CD14-positive monocyte (primary cell): Measurements from ENCODE around the gene CDCP2. TPM values are rescaled to one million over a fixed set of nuclear protein-coding genes. Genes with fewer than 3 reads are reported as not detected.

Source experiments
- DNase-seq, 3 donors: peaks; one replicate each; pipeline ENCODE4 v3.0.0-alpha.2; 2011 to 2022
- H2AFZ ChIP-seq: 2 replicates; pipeline ENCODE4 v1.6.0; 2012; ENCODE audit warnings: mild to moderate bottlenecking, low read depth, low read length, inconsistent platforms; ENCODE audit not compliant: insufficient read depth, poor library complexity, severe bottlenecking
- H3K27ac ChIP-seq, 2 donors: 1 replicate in 1 of 2; 2 replicates in 1 of 2; pipeline ENCODE4 v1.5.1; 2012 to 2013; ENCODE audit warnings: low read length in 2 of 2, control low read depth in 1 of 2, inconsistent platforms in 1 of 2, low read depth in 1 of 2, mild to moderate bottlenecking in 1 of 2
- H3K27me3 ChIP-seq, 2 donors: one replicate each; pipeline versions ENCODE4 v1.6.0 to v1.6.1; 2011 to 2013; ENCODE audit warnings: low read length in 2 of 2; ENCODE audit not compliant: control insufficient read depth in 2 of 2, insufficient read depth in 2 of 2
- H3K36me3 ChIP-seq, 2 donors: replicated peaks in 1 of 2; 1 replicate in 1 of 2; 2 replicates in 1 of 2; pipeline versions ENCODE4 v1.5.1 to v1.6.1; 2012 to 2013; ENCODE audit warnings: low read length in 2 of 2, control low read depth in 1 of 2, inconsistent platforms in 1 of 2, mild to moderate bottlenecking in 1 of 2; ENCODE audit not compliant: insufficient read depth in 2 of 2, control insufficient read depth in 1 of 2
- H3K4me1 ChIP-seq, 2 donors: 1 replicate in 1 of 2; 2 replicates in 1 of 2; pipeline versions ENCODE4 v1.5.1 to v1.6.1; 2012 to 2013; ENCODE audit warnings: low read length in 2 of 2, control low read depth in 1 of 2, inconsistent platforms in 1 of 2, mild to moderate bottlenecking in 1 of 2, moderate library complexity in 1 of 2; ENCODE audit not compliant: insufficient read depth in 2 of 2, control insufficient read depth in 1 of 2
- H3K4me2 ChIP-seq: replicated peaks from 2 replicates; pipeline ENCODE3; 2012; ENCODE audit warnings: low read length, moderate library complexity, mild to moderate bottlenecking; ENCODE audit not compliant: poor library complexity, severe bottlenecking; ENCODE audit errors: extremely low read depth
- H3K4me3 ChIP-seq, 3 experiments: fragments of 200-600 bp in 1 of 3; sonication (generic) in 1 of 3; replicated peaks in 1 of 3; 1 replicate in 2 of 3; 2 replicates in 1 of 3; pipeline ENCODE4 v1.5.1; 2011 to 2013; ENCODE audit warnings: low read length in 3 of 3, mild to moderate bottlenecking in 3 of 3, control low read depth in 2 of 3, low read depth in 2 of 3, inconsistent platforms in 1 of 3, moderate library complexity in 1 of 3
- H3K79me2 ChIP-seq: 2 replicates; pipeline ENCODE4 v1.6.0; 2012; ENCODE audit warnings: mild to moderate bottlenecking, control low read depth, inconsistent platforms, low read length, moderate library complexity; ENCODE audit not compliant: insufficient read depth
- H3K9ac ChIP-seq: 2 replicates; pipeline ENCODE4 v1.6.0; 2017; ENCODE audit warnings: low read length, mild to moderate bottlenecking; ENCODE audit not compliant: insufficient read depth, poor library complexity, severe bottlenecking
- H3K9me3 ChIP-seq, 2 donors: replicated peaks in 1 of 2; 1 replicate in 1 of 2; 2 replicates in 1 of 2; pipeline versions ENCODE4 v1.5.1 to v1.6.1; 2012 to 2013; ENCODE audit warnings: low read length in 2 of 2, control low read depth in 1 of 2; ENCODE audit not compliant: control insufficient read depth in 1 of 2, insufficient read depth in 1 of 2
- H4K20me1 ChIP-seq: 2 replicates; pipeline ENCODE4 v1.6.0; 2012; ENCODE audit warnings: mild to moderate bottlenecking, low read length, control low read depth, moderate library complexity; ENCODE audit not compliant: insufficient read depth
- H3K27ac Mint-ChIP-seq, 7 donors: one replicate each; pipeline ENCODE4 v1.8.0; 2020; ENCODE audit warnings: mild to moderate bottlenecking in 7 of 7, mixed read lengths in 7 of 7, moderate library complexity in 6 of 7, inconsistent platforms in 2 of 7
- H3K27me3 Mint-ChIP-seq, 3 donors: one replicate each; pipeline ENCODE4 v1.8.0; 2021 to 2022; ENCODE audit warnings: low read depth in 3 of 3, mild to moderate bottlenecking in 3 of 3, mixed read lengths in 3 of 3, moderate library complexity in 3 of 3, inconsistent platforms in 1 of 3
- H3K36me3 Mint-ChIP-seq, 2 donors: one replicate each; pipeline ENCODE4 v1.8.0; 2020; ENCODE audit warnings: mixed read lengths in 2 of 2, inconsistent platforms in 1 of 2, mild to moderate bottlenecking in 1 of 2
- H3K4me1 Mint-ChIP-seq: one replicate; pipeline ENCODE4 v1.8.0; 2020; ENCODE audit warnings: mild to moderate bottlenecking, mixed read lengths
- H3K4me3 Mint-ChIP-seq, 2 donors: one replicate each; pipeline ENCODE4 v1.8.0; 2020; ENCODE audit warnings: mild to moderate bottlenecking in 2 of 2, mixed read lengths in 2 of 2, moderate library complexity in 1 of 2
- H3K9me3 Mint-ChIP-seq, 7 donors: one replicate each; pipeline ENCODE4 v1.8.0; 2020 to 2022; ENCODE audit warnings: mixed read lengths in 7 of 7, mild to moderate bottlenecking in 6 of 7, moderate library complexity in 6 of 7, inconsistent platforms in 2 of 7
- WGBS: methylation state at CpG from one replicate; pipeline ENCODE4 v1.1.5; 2013; ENCODE audit warnings: missing lambda C conversion rate; ENCODE audit not compliant: insufficient coverage; 5-methylcytosine and 5-hydroxymethylcytosine counted together
- intact Hi-C, 2 donors: fragments of 100-400 bp; cut with micrococcal nuclease; formaldehyde crosslinking; loops; one replicate each; pipeline versions ENCODE4 v1.15.0 to v1.15.1; 2023
- polyA plus RNA-seq, 3 donors: library from polyadenylated mRNA; depleted of rRNA in 1 of 3; unstranded in 2 of 3; stranded (reverse) in 1 of 3; fragments of 300-500 nt in 2 of 3; fragments of >200 nt in 1 of 3; fragmentation: Illumina TruSeq in 2 of 3; gene quantifications; 1 replicate in 2 of 3; 2 replicates in 1 of 3; pipeline ENCODE4 v1.2.3, GENCODE V29; 2012 to 2021
- TF ChIP-seq, protein P1 (sequence below): fragments of 200-600 bp; IDR thresholded peaks from one replicate; pipeline ENCODE4 v1.8.0; 2022; ENCODE audit warnings: antibody characterized with exemption, mild to moderate bottlenecking

The CDCP2 gene
- polyA plus RNA-seq, 3 donors, result 0.09 TPM; not detected in 2

DNA sequence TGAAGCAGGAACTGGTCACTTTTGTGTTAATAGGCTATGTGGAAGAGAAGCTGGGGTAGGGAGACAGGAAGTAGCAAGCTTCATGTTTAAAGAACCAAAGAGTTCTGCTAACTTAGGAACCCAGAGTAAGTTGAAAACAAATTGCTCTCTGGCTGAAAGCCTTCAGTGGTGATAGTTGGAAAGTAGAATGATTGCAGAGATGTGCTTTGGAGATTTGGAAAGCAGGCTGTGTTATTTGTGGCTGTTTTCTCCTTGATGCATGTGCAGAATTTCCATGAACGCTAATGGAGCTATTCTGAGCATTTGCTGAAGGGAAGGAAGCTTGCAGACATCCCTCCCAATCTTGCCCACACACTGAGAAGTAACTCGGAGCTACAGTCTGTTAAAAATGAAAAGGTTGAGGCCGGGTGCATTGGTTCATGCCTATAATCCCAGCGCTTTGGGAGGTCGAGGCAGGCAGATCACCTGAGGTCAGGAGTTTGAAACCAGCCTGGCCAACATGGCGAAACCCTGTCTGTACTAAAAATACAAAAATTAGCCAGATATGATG, 53.7 kb downstream of the CDCP2 start:
- no peak for DNase-seq
- H3K27ac ChIP-seq, result peak overlapping the region in 1 of 2 donors; percentile 1
- peaks cover 17 to 24% of the 10 kb centered on the region in 2 donors for H3K4me1 ChIP-seq
- H3K79me2 ChIP-seq, result no peaks in the 10 kb centered on the region
- no peak overlapping the region for H3K4me2 ChIP-seq
- peaks cover 58 to 68% of the 10 kb centered on the region in 2 donors for H3K36me3 Mint-ChIP-seq
- intact Hi-C loops, result no loop called here
- peaks cover 1 to 13% (median 3%) of the 10 kb centered on the region in 7 donors for H3K9me3 Mint-ChIP-seq
- TF ChIP-seq, protein P1, sequence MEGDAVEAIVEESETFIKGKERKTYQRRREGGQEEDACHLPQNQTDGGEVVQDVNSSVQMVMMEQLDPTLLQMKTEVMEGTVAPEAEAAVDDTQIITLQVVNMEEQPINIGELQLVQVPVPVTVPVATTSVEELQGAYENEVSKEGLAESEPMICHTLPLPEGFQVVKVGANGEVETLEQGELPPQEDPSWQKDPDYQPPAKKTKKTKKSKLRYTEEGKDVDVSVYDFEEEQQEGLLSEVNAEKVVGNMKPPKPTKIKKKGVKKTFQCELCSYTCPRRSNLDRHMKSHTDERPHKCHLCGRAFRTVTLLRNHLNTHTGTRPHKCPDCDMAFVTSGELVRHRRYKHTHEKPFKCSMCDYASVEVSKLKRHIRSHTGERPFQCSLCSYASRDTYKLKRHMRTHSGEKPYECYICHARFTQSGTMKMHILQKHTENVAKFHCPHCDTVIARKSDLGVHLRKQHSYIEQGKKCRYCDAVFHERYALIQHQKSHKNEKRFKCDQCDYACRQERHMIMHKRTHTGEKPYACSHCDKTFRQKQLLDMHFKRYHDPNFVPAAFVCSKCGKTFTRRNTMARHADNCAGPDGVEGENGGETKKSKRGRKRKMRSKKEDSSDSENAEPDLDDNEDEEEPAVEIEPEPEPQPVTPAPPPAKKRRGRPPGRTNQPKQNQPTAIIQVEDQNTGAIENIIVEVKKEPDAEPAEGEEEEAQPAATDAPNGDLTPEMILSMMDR, result no peak
- no peak overlapping the region for H3K4me3 ChIP-seq
- peak overlapping the region in 6 of 7 donors; percentile 44 to 83 (median 59) for H3K27ac Mint-ChIP-seq
- no peaks in the 10 kb centered on the region for H3K27me3 ChIP-seq
- H4K20me1 ChIP-seq, result no peaks in the 10 kb centered on the region
- WGBS, result 50% methylated on average over 4 of the region's 6 CpGs
- peak overlapping the region; percentile 18 for H2AFZ ChIP-seq
- H3K4me3 Mint-ChIP-seq, result peak overlapping the region in 1 of 2 donors; percentile 13
- H3K27me3 Mint-ChIP-seq, result no peaks in the 10 kb centered on the region
- H3K9ac ChIP-seq, result no peak overlapping the region
- peaks cover 30% of the 10 kb centered on the region for H3K4me1 Mint-ChIP-seq
- no peaks in the 10 kb centered on the region for H3K9me3 ChIP-seq
- H3K36me3 ChIP-seq, result peaks cover 2 to 33% of the 10 kb centered on the region in 2 donors

DNA sequence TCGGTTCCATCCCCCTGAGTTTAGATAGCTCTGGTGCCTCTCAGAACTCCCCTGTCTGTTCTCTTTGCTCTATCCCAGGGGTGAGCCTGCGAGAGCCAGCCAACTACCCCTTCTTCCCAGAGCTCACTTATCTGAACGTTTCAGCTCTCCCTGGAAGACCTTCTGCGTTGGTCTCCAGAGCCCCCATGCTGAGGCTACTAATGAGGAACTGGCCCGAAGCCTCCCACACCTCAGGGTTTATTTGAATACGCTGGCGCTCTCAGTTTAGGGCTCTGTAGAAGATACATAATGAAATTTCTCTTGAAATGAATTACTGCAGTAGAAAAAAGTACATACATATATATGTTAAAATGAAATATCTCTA, 55.9 kb downstream of the CDCP2 start:
- H3K36me3 ChIP-seq, result peaks cover 0 to 19% of the 10 kb centered on the region in 2 donors
- TF ChIP-seq, protein P1, result no peak
- peak overlapping the region; percentile 90 for H2AFZ ChIP-seq
- H3K36me3 Mint-ChIP-seq, result peaks cover 59 to 66% of the 10 kb centered on the region in 2 donors
- H3K79me2 ChIP-seq, result no peaks in the 10 kb centered on the region
- H3K9me3 ChIP-seq, result no peaks in the 10 kb centered on the region
- H3K27me3 Mint-ChIP-seq, result no peaks in the 10 kb centered on the region
- no peak overlapping the region for H3K9ac ChIP-seq
- no peaks in the 10 kb centered on the region for H3K27me3 ChIP-seq
- peaks cover 0 to 5% (median 1%) of the 10 kb centered on the region in 7 donors for H3K9me3 Mint-ChIP-seq
- WGBS, result 19% methylated on average over 3 of the region's 7 CpGs
- H3K4me1 ChIP-seq, result peaks cover 17 to 24% of the 10 kb centered on the region in 2 donors
- H4K20me1 ChIP-seq, result no peaks in the 10 kb centered on the region
- H3K4me3 ChIP-seq, result peak overlapping the region in 1 of 3 experiments; percentile 64
- H3K27ac Mint-ChIP-seq, result peak overlapping the region in 6 of 7 donors; percentile 58 to 91 (median 80)
- peaks cover 32% of the 10 kb centered on the region for H3K4me1 Mint-ChIP-seq
- H3K4me2 ChIP-seq, result peak overlapping the region; percentile 70
- H3K27ac ChIP-seq, result no peak overlapping the region
- peak overlapping the region in 1 of 2 donors; percentile 88 for H3K4me3 Mint-ChIP-seq
- intact Hi-C loops, result no loop called here
- DNase-seq, result peak in 1 of 3 donors; percentile 45
